ENCODE results near the gene PTPRT.

PTPRT gene

GRCh38 chr20:42553374-42553773 lies 636.3 kb downstream of the PTPRT start:
- H3K9me3 ChIP-seq (ENCODE audit: control insufficient read depth in 5 of 5, low read length in 5 of 5), result no peaks in the 10 kb centered on the region
- no peaks in the 10 kb centered on the region for H3K36me3 ChIP-seq (ENCODE audit: control insufficient read depth in 5 of 5, insufficient read depth in 5 of 5, low read length in 5 of 5)
- H3K27ac ChIP-seq (ENCODE audit: low read depth, low read length), result no peak overlapping the region

GRCh38 chr20:42549496-42549895 lies 640.2 kb downstream of the PTPRT start:
- H3K9me3 ChIP-seq (ENCODE audit: control insufficient read depth in 5 of 5, low read length in 5 of 5), result no peaks in the 10 kb centered on the region
- no peak overlapping the region for H3K9ac ChIP-seq (ENCODE audit: low read length in 5 of 5)
- H3K4me3 ChIP-seq (ENCODE audit: low read depth in 1 of 5, low read length in 5 of 5), result no peak overlapping the region

More at GRCh38 chr20:42553374-42553773, 636.3 kb downstream of the PTPRT start:
- H3K9ac ChIP-seq (ENCODE audit: low read length in 5 of 5), result no peak overlapping the region
- no peak overlapping the region for H3K4me3 ChIP-seq (ENCODE audit: low read depth in 1 of 5, low read length in 5 of 5)
- no peaks in the 10 kb centered on the region for H3K4me1 ChIP-seq (ENCODE audit: control insufficient read depth in 5 of 5, insufficient read depth in 5 of 5, low read length in 5 of 5)
- H3K27me3 ChIP-seq (ENCODE audit: control insufficient read depth in 5 of 5, insufficient read depth in 4 of 5, low read length in 5 of 5), result peaks cover 0 to 2% (median 0%) of the 10 kb centered on the region in 5 donors

GRCh38 chr20:42544926-42545325 lies 644.8 kb downstream of the PTPRT start:
- no peak overlapping the region for H3K27ac ChIP-seq (ENCODE audit: low read depth, low read length)

More at GRCh38 chr20:42549496-42549895, 640.2 kb downstream of the PTPRT start:
- H3K4me1 ChIP-seq (ENCODE audit: control insufficient read depth in 5 of 5, insufficient read depth in 5 of 5, low read length in 5 of 5), result no peaks in the 10 kb centered on the region
- H3K36me3 ChIP-seq (ENCODE audit: control insufficient read depth in 5 of 5, insufficient read depth in 5 of 5, low read length in 5 of 5), result no peaks in the 10 kb centered on the region
- H3K27me3 ChIP-seq (ENCODE audit: control insufficient read depth in 5 of 5, insufficient read depth in 4 of 5, low read length in 5 of 5), result no peaks in the 10 kb centered on the region
- H3K27ac ChIP-seq (ENCODE audit: low read depth, low read length), result no peak overlapping the region

GRCh38 chr20:42532831-42533230 lies 656.9 kb downstream of the PTPRT start:
- Histone ChIP-seq H3K4me3 (ENCODE audit: low read depth in 1 of 5, low read length in 5 of 5) (no peak overlapping the region), H3K36me3 (ENCODE audit: control insufficient read depth in 5 of 5, insufficient read depth in 5 of 5, low read length in 5 of 5) (no peaks in the 10 kb centered on the region), H3K4me1 (ENCODE audit: control insufficient read depth in 5 of 5, insufficient read depth in 5 of 5, low read length in 5 of 5) (peaks cover 0 to 13% (median 11%) of the 10 kb centered on the region in 5 donors), H3K9me3 (ENCODE audit: control insufficient read depth in 5 of 5, low read length in 5 of 5) (no peaks in the 10 kb centered on the region), H3K9ac (ENCODE audit: low read length in 5 of 5) (no peak overlapping the region), H3K27ac (ENCODE audit: low read depth, low read length) (no peak overlapping the region), H3K27me3 (ENCODE audit: control insufficient read depth in 5 of 5, insufficient read depth in 4 of 5, low read length in 5 of 5) (no peaks in the 10 kb centered on the region)

More at GRCh38 chr20:42544926-42545325, 644.8 kb downstream of the PTPRT start:
- no peaks in the 10 kb centered on the region for H3K36me3 ChIP-seq (ENCODE audit: control insufficient read depth in 5 of 5, insufficient read depth in 5 of 5, low read length in 5 of 5)
- no peak overlapping the region for H3K4me3 ChIP-seq (ENCODE audit: low read depth in 1 of 5, low read length in 5 of 5)
- H3K27me3 ChIP-seq (ENCODE audit: control insufficient read depth in 5 of 5, insufficient read depth in 4 of 5, low read length in 5 of 5), result no peaks in the 10 kb centered on the region
- H3K4me1 ChIP-seq (ENCODE audit: control insufficient read depth in 5 of 5, insufficient read depth in 5 of 5, low read length in 5 of 5), result no peaks in the 10 kb centered on the region
- no peak overlapping the region for H3K9ac ChIP-seq (ENCODE audit: low read length in 5 of 5)
- H3K9me3 ChIP-seq (ENCODE audit: control insufficient read depth in 5 of 5, low read length in 5 of 5), result no peaks in the 10 kb centered on the region

- Histone ChIP-seq H3K9me3 (ENCODE audit: control insufficient read depth in 5 of 5, low read length in 5 of 5) (no peaks in the 10 kb centered on the region), H3K36me3 (ENCODE audit: control insufficient read depth in 5 of 5, insufficient read depth in 5 of 5, low read length in 5 of 5) (no peaks in the 10 kb centered on the region), H3K4me1 (ENCODE audit: control insufficient read depth in 5 of 5, insufficient read depth in 5 of 5, low read length in 5 of 5) (peaks cover 0 to 13% (median 11%) of the 10 kb centered on the region in 5 donors), H3K27ac (ENCODE audit: low read depth, low read length) (no peak overlapping the region), H3K4me3 (ENCODE audit: low read depth in 1 of 5, low read length in 5 of 5) (no peak overlapping the region), H3K27me3 (ENCODE audit: control insufficient read depth in 5 of 5, insufficient read depth in 4 of 5, low read length in 5 of 5) (no peaks in the 10 kb centered on the region), H3K9ac (ENCODE audit: low read length in 5 of 5) (no peak overlapping the region)
Observed at GRCh38 chr20:42531508-42531961, 658.2 kb downstream of the PTPRT start.

GRCh38 chr20:42530855-42531448 lies 658.8 kb downstream of the PTPRT start:
- Histone ChIP-seq H3K9me3 (ENCODE audit: control insufficient read depth in 5 of 5, low read length in 5 of 5) (no peaks in the 10 kb centered on the region), H3K4me1 (ENCODE audit: control insufficient read depth in 5 of 5, insufficient read depth in 5 of 5, low read length in 5 of 5) (peaks cover 0 to 13% (median 11%) of the 10 kb centered on the region in 5 donors), H3K4me3 (ENCODE audit: low read depth in 1 of 5, low read length in 5 of 5) (no peak overlapping the region), H3K27me3 (ENCODE audit: control insufficient read depth in 5 of 5, insufficient read depth in 4 of 5, low read length in 5 of 5) (no peaks in the 10 kb centered on the region), H3K27ac (ENCODE audit: low read depth, low read length) (no peak overlapping the region), H3K36me3 (ENCODE audit: control insufficient read depth in 5 of 5, insufficient read depth in 5 of 5, low read length in 5 of 5) (no peaks in the 10 kb centered on the region), H3K9ac (ENCODE audit: low read length in 5 of 5) (no peak overlapping the region)

GRCh38 chr20:42530191-42530590 lies 659.5 kb downstream of the PTPRT start:
- H3K9ac ChIP-seq (ENCODE audit: low read length in 5 of 5), result no peak overlapping the region
- H3K36me3 ChIP-seq (ENCODE audit: control insufficient read depth in 5 of 5, insufficient read depth in 5 of 5, low read length in 5 of 5), result no peaks in the 10 kb centered on the region
- H3K27me3 ChIP-seq (ENCODE audit: control insufficient read depth in 5 of 5, insufficient read depth in 4 of 5, low read length in 5 of 5), result no peaks in the 10 kb centered on the region
- no peaks in the 10 kb centered on the region for H3K9me3 ChIP-seq (ENCODE audit: control insufficient read depth in 5 of 5, low read length in 5 of 5)
- peaks cover 0 to 13% (median 11%) of the 10 kb centered on the region in 5 donors for H3K4me1 ChIP-seq (ENCODE audit: control insufficient read depth in 5 of 5, insufficient read depth in 5 of 5, low read length in 5 of 5)
- no peak overlapping the region for H3K4me3 ChIP-seq (ENCODE audit: low read depth in 1 of 5, low read length in 5 of 5)
- no peak overlapping the region for H3K27ac ChIP-seq (ENCODE audit: low read depth, low read length)

- H3K4me3 ChIP-seq (ENCODE audit: low read depth in 1 of 5, low read length in 5 of 5), result no peak overlapping the region
- H3K36me3 ChIP-seq (ENCODE audit: control insufficient read depth in 5 of 5, insufficient read depth in 5 of 5, low read length in 5 of 5), result no peaks in the 10 kb centered on the region
- H3K27me3 ChIP-seq (ENCODE audit: control insufficient read depth in 5 of 5, insufficient read depth in 4 of 5, low read length in 5 of 5), result no peaks in the 10 kb centered on the region
- H3K27ac ChIP-seq (ENCODE audit: low read depth, low read length), result no peak overlapping the region
- H3K9me3 ChIP-seq (ENCODE audit: control insufficient read depth in 5 of 5, low read length in 5 of 5), result no peaks in the 10 kb centered on the region
- H3K9ac ChIP-seq (ENCODE audit: low read length in 5 of 5), result no peak overlapping the region
- no peaks in the 10 kb centered on the region for H3K4me1 ChIP-seq (ENCODE audit: control insufficient read depth in 5 of 5, insufficient read depth in 5 of 5, low read length in 5 of 5)
Observed at GRCh38 chr20:42524058-42524457, 665.6 kb downstream of the PTPRT start.

GRCh38 chr20:42516692-42517091 lies 673.0 kb downstream of the PTPRT start:
- Histone ChIP-seq H3K36me3 (ENCODE audit: control insufficient read depth in 5 of 5, insufficient read depth in 5 of 5, low read length in 5 of 5) (no peaks in the 10 kb centered on the region), H3K27me3 (ENCODE audit: control insufficient read depth in 5 of 5, insufficient read depth in 4 of 5, low read length in 5 of 5) (no peaks in the 10 kb centered on the region), H3K9me3 (ENCODE audit: control insufficient read depth in 5 of 5, low read length in 5 of 5) (no peaks in the 10 kb centered on the region), H3K4me3 (ENCODE audit: low read depth in 1 of 5, low read length in 5 of 5) (no peak overlapping the region), H3K9ac (ENCODE audit: low read length in 5 of 5) (no peak overlapping the region), H3K4me1 (ENCODE audit: control insufficient read depth in 5 of 5, insufficient read depth in 5 of 5, low read length in 5 of 5) (no peaks in the 10 kb centered on the region), H3K27ac (ENCODE audit: low read depth, low read length) (no peak overlapping the region)

- no peaks in the 10 kb centered on the region for H3K27me3 ChIP-seq (ENCODE audit: control insufficient read depth in 5 of 5, insufficient read depth in 4 of 5, low read length in 5 of 5)
- H3K9me3 ChIP-seq (ENCODE audit: control insufficient read depth in 5 of 5, low read length in 5 of 5), result no peaks in the 10 kb centered on the region
- H3K9ac ChIP-seq (ENCODE audit: low read length in 5 of 5), result no peak overlapping the region
- no peak overlapping the region for H3K27ac ChIP-seq (ENCODE audit: low read depth, low read length)
- no peak overlapping the region for H3K4me3 ChIP-seq (ENCODE audit: low read depth in 1 of 5, low read length in 5 of 5)
- H3K36me3 ChIP-seq (ENCODE audit: control insufficient read depth in 5 of 5, insufficient read depth in 5 of 5, low read length in 5 of 5), result no peaks in the 10 kb centered on the region
- no peaks in the 10 kb centered on the region for H3K4me1 ChIP-seq (ENCODE audit: control insufficient read depth in 5 of 5, insufficient read depth in 5 of 5, low read length in 5 of 5)
Observed at GRCh38 chr20:42510686-42511085, 679.0 kb downstream of the PTPRT start.
